Measurements from ENCODE around the gene ACACA. TPM values are rescaled to one million over a fixed set of nuclear protein-coding genes. Genes with fewer than 3 reads are reported as not detected.

The ACACA gene
- polyA plus RNA-seq, 1 experiment: 26.9 TPM

DNA sequence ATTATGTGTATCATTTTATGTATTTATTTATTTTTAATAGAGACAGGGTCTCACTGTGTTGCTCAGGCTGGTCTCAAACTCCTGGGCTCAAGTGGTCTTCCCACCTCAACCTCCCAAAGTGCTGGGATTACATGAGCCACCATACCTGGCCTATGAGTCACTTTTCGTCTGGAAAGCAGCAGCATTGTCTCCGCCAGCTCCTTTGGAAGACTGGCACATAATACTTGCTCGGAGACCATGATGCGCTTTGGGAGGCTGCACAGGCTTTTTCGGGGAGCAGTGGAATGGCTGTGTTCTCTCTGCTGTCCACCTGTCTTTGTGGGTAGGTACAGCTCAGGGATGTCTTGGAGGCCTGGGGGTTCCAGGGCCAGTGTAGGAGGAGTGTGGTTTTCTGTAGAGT is 355.7 kb downstream of the ACACA start:
- CTCF ChIA-PET: interaction anchor here (0.7 to 1.1 kb wide), 2 partner anchors 35 to 46 kb away, joined by 3 to 4 read pairs; no protein-coding TSS in a partner anchor

DNA sequence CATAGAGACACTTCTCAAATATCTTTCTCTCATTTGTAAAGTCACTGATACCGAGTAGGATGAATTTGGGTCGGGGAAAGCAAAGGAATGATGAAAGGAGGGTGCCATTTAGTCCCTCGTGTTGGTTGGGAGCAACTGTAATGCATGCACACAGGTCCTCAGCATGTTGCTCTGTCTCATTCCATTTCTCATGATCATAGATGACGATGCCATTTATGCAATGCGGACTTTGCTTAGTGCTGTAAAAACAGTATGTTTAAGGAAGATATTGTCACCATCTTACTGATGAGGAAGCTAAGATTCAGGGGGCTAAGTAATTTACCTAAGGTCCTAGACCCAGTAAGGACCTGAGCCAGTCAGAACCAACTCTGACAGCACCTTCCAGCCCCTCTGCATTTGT is 357.8 kb downstream of the ACACA start:
- H3K36me3 ChIP-seq (ENCODE audit: control insufficient read depth, insufficient read depth, low read length): no peaks in the 10 kb centered on the region; the same call in none of the 2 replicates
- DNase-seq (ENCODE audit: low read depth): no peak
- no peaks in the 10 kb centered on the region for H3K27me3 ChIP-seq (ENCODE audit: control insufficient read depth, insufficient read depth, low read length)
- ChIA-PET POLR2A (no interaction called here), CTCF (interaction anchor here (0.7 to 6.1 kb wide), 19 partner anchors 9 to 455 kb away, joined by 3 to 81 read pairs (median 6); partner anchors contain the start of genes AATF and MRM1)
- TF ChIP-seq, protein P1, sequence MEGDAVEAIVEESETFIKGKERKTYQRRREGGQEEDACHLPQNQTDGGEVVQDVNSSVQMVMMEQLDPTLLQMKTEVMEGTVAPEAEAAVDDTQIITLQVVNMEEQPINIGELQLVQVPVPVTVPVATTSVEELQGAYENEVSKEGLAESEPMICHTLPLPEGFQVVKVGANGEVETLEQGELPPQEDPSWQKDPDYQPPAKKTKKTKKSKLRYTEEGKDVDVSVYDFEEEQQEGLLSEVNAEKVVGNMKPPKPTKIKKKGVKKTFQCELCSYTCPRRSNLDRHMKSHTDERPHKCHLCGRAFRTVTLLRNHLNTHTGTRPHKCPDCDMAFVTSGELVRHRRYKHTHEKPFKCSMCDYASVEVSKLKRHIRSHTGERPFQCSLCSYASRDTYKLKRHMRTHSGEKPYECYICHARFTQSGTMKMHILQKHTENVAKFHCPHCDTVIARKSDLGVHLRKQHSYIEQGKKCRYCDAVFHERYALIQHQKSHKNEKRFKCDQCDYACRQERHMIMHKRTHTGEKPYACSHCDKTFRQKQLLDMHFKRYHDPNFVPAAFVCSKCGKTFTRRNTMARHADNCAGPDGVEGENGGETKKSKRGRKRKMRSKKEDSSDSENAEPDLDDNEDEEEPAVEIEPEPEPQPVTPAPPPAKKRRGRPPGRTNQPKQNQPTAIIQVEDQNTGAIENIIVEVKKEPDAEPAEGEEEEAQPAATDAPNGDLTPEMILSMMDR (IDR thresholded peaks at IDR 0.05; ENCODE audit: insufficient read depth, low read depth, low read length): no peak
- no peak overlapping the region for H3K4me3 ChIP-seq (ENCODE audit: low read depth, low read length)

More for the DNA sequence above, 355.7 kb downstream of the ACACA start:
- POLR2A ChIA-PET: no interaction called here
- Histone ChIP-seq H3K27me3 (ENCODE audit: control insufficient read depth, insufficient read depth, low read length) (no peaks in the 10 kb centered on the region), H3K36me3 (ENCODE audit: control insufficient read depth, insufficient read depth, low read length) (peaks cover 1% of the 10 kb centered on the region), H3K4me3 (ENCODE audit: low read depth, low read length) (no peak overlapping the region)
- no peak for DNase-seq (ENCODE audit: low read depth)
- TF ChIP-seq, protein P1 (IDR thresholded peaks at IDR 0.05; ENCODE audit: insufficient read depth, low read depth, low read length): no peak

DNA sequence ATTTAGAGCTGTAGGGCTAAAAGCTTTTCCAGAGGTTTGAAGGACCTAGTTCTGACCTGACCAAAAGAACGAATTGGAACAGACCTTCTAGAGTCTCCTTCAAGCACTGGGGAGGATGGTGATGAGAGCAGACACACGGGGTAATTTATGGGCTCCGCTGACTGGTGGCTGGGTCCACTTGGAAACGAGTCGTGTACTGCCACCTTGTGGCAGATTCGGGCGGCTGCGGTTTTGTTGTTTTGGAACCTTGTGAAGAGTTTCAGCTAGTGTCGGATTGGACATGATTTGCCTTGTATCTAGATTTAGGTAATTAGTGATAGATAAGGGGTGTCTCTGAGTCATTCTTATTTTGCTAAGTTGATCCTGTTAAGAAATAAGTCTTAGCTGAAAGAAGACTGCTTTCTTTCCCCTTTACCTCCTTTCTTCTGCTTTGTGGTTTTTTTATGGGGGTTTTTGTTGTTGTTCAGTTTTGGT is 359.0 kb downstream of the ACACA start:
- Histone ChIP-seq H3K27me3 (ENCODE audit: control insufficient read depth, insufficient read depth, low read length) (no peaks in the 10 kb centered on the region), H3K4me3 (ENCODE audit: low read depth, low read length) (no peak overlapping the region), H3K36me3 (ENCODE audit: control insufficient read depth, insufficient read depth, low read length) (no peaks in the 10 kb centered on the region; the same call in none of the 2 replicates)
- POLR2A ChIA-PET: interaction anchor here (0.6 kb wide), 1 partner anchor 120 kb away, joined by 4 read pairs; no protein-coding TSS in a partner anchor
- CTCF ChIA-PET: interaction anchor here (0.6 to 6.1 kb wide), 42 partner anchors 9 to 454 kb away, joined by 3 to 81 read pairs (median 5); partner anchors contain the start of genes AATF, LHX1 and MRM1
- peak; percentile 14 for DNase-seq (ENCODE audit: low read depth)
- TF ChIP-seq, protein P1 (IDR thresholded peaks at IDR 0.05; ENCODE audit: insufficient read depth, low read depth, low read length): peak; percentile 91

DNA sequence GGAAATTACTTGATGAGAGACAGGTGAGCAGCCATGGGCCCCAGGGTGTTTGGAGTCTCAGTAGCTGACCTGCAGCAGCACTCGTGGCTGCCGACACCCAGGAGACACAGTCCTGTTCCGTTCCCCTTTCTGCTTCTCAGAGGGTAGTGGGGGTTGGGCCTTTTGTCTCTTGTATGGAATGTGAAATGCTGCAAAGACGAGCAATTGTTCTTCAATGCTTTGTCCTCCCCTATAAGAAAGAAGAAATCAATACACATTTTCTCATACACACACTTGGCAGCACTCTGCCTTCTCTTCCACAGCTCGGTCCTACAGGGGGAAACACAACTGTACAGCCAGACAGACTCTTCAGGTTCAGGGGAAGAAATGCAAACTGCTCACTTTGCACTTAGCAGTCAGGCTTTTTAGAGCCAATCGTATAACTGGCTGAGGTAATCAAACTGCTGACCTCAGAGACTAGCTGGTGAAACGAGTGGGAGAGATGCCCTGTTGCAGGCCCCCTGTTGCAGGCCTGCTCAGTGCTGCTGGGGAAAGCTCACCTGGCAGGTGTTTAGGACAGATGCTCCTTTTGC is 361.2 kb downstream of the ACACA start:
- H3K36me3 ChIP-seq (ENCODE audit: control insufficient read depth, insufficient read depth, low read length): no peaks in the 10 kb centered on the region; the same call in none of the 2 replicates
- CTCF ChIA-PET: interaction anchor here (0.7 to 6.1 kb wide), 8 partner anchors 12 to 443 kb away, joined by 3 to 81 read pairs (median 10); partner anchors contain the start of gene MRM1
- no peak overlapping the region for H3K4me3 ChIP-seq (ENCODE audit: low read depth, low read length)
- TF ChIP-seq, protein P1 (IDR thresholded peaks at IDR 0.05; ENCODE audit: insufficient read depth, low read depth, low read length): no peak
- no peaks in the 10 kb centered on the region for H3K27me3 ChIP-seq (ENCODE audit: control insufficient read depth, insufficient read depth, low read length)
- DNase-seq (ENCODE audit: low read depth): no peak
- POLR2A ChIA-PET: no interaction called here

DNA sequence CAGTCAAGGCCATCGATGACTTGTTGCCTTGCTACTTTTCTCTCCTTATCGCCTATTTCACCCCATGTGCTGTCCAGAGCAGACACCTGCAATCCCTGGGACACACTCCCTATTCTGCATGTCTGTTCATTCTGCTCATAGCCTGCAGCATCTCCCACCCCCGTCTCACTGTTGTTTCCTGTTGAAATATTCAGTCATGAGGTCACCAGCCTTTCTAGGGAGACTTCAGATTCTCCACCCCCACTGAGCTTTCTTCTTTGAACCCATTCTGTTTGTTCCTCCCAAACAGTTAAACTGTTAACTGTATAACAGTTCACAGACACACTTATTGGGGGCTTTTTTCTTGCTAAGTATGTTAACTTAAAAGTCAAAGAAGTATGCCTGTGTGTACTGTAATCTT is 363.4 kb downstream of the ACACA start:
- no peaks in the 10 kb centered on the region; the same call in 1 of the 2 replicates for H3K36me3 ChIP-seq (ENCODE audit: control insufficient read depth, insufficient read depth, low read length)
- POLR2A ChIA-PET: interaction anchor here (0.7 kb wide), 1 partner anchor 9 kb away, joined by 8 read pairs; no protein-coding TSS in a partner anchor
- TF ChIP-seq, protein P1 (IDR thresholded peaks at IDR 0.05; ENCODE audit: insufficient read depth, low read depth, low read length): no peak
- CTCF ChIA-PET: interaction anchor here (5.7 kb wide), 1 partner anchor 441 kb away, joined by 42 read pairs; the partner anchor contains the start of gene MRM1
- H3K27me3 ChIP-seq (ENCODE audit: control insufficient read depth, insufficient read depth, low read length): no peaks in the 10 kb centered on the region
- no peak for DNase-seq (ENCODE audit: low read depth)
- H3K4me3 ChIP-seq (ENCODE audit: low read depth, low read length): no peak overlapping the region

All from BJ (cell line).